ENCODE measurements around the gene KIAA0232.

The KIAA0232 gene

GRCh38 chr4:6926681-6927478 lies 144.4 kb downstream of the KIAA0232 start:
- no peak for DNase-seq (ENCODE audit: low read depth, low spot score)
- Histone ChIP-seq H3K4me3 (no peak overlapping the region), H3K36me3 (ENCODE audit: insufficient read depth, low read length) (no peaks in the 10 kb centered on the region; the same call in 1 of the 2 replicates), H3K27ac (no peak overlapping the region), H3K9me3 (ENCODE audit: low read depth, low read length) (no peaks in the 10 kb centered on the region), H3K9ac (ENCODE audit: insufficient read length) (no peak overlapping the region)
- TF ChIP-seq POLR2AphosphoS5 (IDR thresholded peaks at IDR 0.05; ENCODE audit: borderline replicate concordance, low read depth, low read length): no peak
- TF ChIP-seq EZH2 (IDR thresholded peaks at IDR 0.05): no peak
- TF ChIP-seq FOXP2 (optimal IDR thresholded peaks at IDR 0.05; ENCODE audit: control extremely low read depth, extremely low read length, insufficient read depth): no peak

DNA sequence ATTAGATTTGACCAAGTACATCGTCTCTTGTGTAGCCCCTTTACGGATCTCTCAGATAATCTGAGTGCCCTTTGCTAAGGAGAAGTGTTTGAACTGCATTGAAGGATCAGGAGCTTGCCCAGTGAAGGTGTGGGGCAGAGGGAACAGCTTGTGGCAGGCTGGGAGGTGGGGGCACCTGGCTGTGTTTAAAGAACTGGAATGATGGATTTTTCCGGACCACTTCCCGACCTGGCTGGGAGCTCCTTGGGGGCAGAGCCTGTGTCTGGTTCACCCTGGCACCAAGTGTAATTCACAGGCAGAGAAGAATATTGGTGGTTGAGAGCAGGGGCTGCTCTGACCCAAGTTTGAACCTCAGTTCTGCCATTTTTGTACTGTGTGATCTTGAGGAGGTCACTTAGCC lies 145.6 kb downstream of the KIAA0232 start:
- Histone ChIP-seq H3K9ac (ENCODE audit: insufficient read length) (no peak overlapping the region), H3K9me3 (ENCODE audit: low read depth, low read length) (no peaks in the 10 kb centered on the region), H3K27ac (no peak overlapping the region), H3K36me3 (ENCODE audit: insufficient read depth, low read length) (no peaks in the 10 kb centered on the region; the same call in 1 of the 2 replicates), H3K4me3 (no peak overlapping the region)
- DNase-seq (ENCODE audit: low read depth, low spot score): no peak
- TF ChIP-seq FOXP2 (optimal IDR thresholded peaks at IDR 0.05; ENCODE audit: control extremely low read depth, extremely low read length, insufficient read depth) (no peak), POLR2AphosphoS5 (IDR thresholded peaks at IDR 0.05; ENCODE audit: borderline replicate concordance, low read depth, low read length) (no peak), EZH2 (IDR thresholded peaks at IDR 0.05) (no peak)

DNA sequence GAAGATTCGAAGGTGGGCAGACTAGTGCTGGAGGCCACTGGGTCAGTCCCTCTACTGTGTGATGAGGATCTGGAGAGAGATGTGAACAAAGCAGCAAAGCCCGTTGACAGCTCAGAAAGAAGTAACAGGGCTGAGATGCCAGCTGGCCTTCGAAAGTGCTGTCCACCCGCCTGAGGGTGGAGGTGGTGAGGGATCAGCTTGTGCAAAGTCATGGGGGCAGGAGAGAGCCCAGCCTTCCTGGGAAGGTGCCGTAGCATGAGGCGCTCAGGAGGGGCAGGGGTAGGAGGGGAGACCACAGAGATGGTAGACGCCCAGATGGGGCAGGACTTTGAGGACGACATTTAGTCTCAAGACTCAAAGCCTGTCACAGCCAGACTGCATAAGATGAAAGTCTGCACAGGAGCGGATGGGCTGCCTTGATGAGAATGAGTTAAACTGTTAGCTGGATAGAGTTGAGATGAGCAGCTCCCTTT lies 146.8 kb downstream of the KIAA0232 start:
- no peak overlapping the region for H3K27ac ChIP-seq
- H3K9me3 ChIP-seq (ENCODE audit: low read depth, low read length): no peaks in the 10 kb centered on the region
- H3K9ac ChIP-seq (ENCODE audit: insufficient read length): no peak overlapping the region
- no peak overlapping the region for H3K4me3 ChIP-seq
- H3K36me3 ChIP-seq (ENCODE audit: insufficient read depth, low read length): no peaks in the 10 kb centered on the region
- TF ChIP-seq FOXP2 (optimal IDR thresholded peaks at IDR 0.05; ENCODE audit: control extremely low read depth, extremely low read length, insufficient read depth) (no peak), POLR2AphosphoS5 (IDR thresholded peaks at IDR 0.05; ENCODE audit: borderline replicate concordance, low read depth, low read length) (no peak), EZH2 (IDR thresholded peaks at IDR 0.05) (no peak)
- no peak for DNase-seq (ENCODE audit: low read depth, low spot score)

DNA sequence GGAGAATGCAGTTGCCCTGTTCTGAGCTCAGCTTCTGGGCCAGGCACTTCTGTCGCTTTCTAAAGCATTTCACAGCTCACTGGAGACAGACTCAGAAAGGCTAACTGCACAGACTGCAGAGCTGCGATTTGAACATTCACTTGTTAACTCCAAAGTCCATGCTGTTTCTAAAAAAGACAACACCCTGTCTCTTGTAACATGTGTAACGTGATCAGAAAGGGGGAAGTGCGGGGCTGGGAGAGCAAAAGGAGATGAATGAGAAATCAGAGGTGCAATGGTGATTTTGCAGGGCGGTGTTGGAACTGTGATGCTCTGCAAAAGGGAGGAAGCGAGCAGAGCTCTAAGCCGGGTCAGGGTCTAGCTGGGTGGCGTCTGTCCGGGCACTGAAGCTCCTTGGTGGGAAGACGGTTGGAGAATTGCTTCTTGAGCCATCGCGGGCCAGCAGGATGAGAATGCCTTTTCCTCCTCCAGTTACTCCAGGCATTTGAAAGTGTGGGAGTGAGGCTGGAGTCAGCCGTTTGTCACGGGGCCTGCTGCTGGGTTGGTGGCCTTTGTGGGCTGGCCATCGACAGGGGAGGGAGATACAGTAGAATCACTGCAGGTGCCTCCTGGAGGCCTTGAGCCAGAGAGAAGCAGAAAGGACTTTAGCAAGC lies 147.4 kb downstream of the KIAA0232 start:
- no peaks in the 10 kb centered on the region for H3K9me3 ChIP-seq (ENCODE audit: low read depth, low read length)
- DNase-seq (ENCODE audit: low read depth, low spot score): no peak
- H3K36me3 ChIP-seq (ENCODE audit: insufficient read depth, low read length): no peaks in the 10 kb centered on the region
- H3K9ac ChIP-seq (ENCODE audit: insufficient read length): no peak overlapping the region
- H3K4me3 ChIP-seq: no peak overlapping the region
- TF ChIP-seq POLR2AphosphoS5 (IDR thresholded peaks at IDR 0.05; ENCODE audit: borderline replicate concordance, low read depth, low read length) (no peak), FOXP2 (optimal IDR thresholded peaks at IDR 0.05; ENCODE audit: control extremely low read depth, extremely low read length, insufficient read depth) (no peak)
- H3K27ac ChIP-seq: no peak overlapping the region

- no peak for TF ChIP-seq FOXP2 (optimal IDR thresholded peaks at IDR 0.05; ENCODE audit: control extremely low read depth, extremely low read length, insufficient read depth)
- no peak for TF ChIP-seq POLR2AphosphoS5 (IDR thresholded peaks at IDR 0.05; ENCODE audit: borderline replicate concordance, low read depth, low read length)
- TF ChIP-seq EZH2 (IDR thresholded peaks at IDR 0.05): no peak
- no peaks in the 10 kb centered on the region for H3K36me3 ChIP-seq (ENCODE audit: insufficient read depth, low read length)
- no peaks in the 10 kb centered on the region for H3K9me3 ChIP-seq (ENCODE audit: low read depth, low read length)
- no peak overlapping the region for H3K27ac ChIP-seq
- DNase-seq (ENCODE audit: low read depth, low spot score): no peak
- no peak overlapping the region for H3K4me3 ChIP-seq
- H3K9ac ChIP-seq (ENCODE audit: insufficient read length): no peak overlapping the region
These were observed 149.9 kb downstream of the KIAA0232 start for GRCh38 chr4:6932475-6932874.

- TF ChIP-seq FOXP2 (optimal IDR thresholded peaks at IDR 0.05; ENCODE audit: control extremely low read depth, extremely low read length, insufficient read depth): no peak
- TF ChIP-seq EZH2 (IDR thresholded peaks at IDR 0.05): no peak
- TF ChIP-seq POLR2AphosphoS5 (IDR thresholded peaks at IDR 0.05; ENCODE audit: borderline replicate concordance, low read depth, low read length): no peak
- H3K27ac ChIP-seq: no peak overlapping the region
- no peak overlapping the region for H3K9ac ChIP-seq (ENCODE audit: insufficient read length)
- no peaks in the 10 kb centered on the region for H3K36me3 ChIP-seq (ENCODE audit: insufficient read depth, low read length)
- no peak overlapping the region for H3K4me3 ChIP-seq
- H3K9me3 ChIP-seq (ENCODE audit: low read depth, low read length): no peaks in the 10 kb centered on the region
- no peak for DNase-seq (ENCODE audit: low read depth, low spot score)
These were observed 150.4 kb downstream of the KIAA0232 start for GRCh38 chr4:6932918-6933317.
